ENCODE data around the gene SLC25A45. TPM values are rescaled to one million over a fixed set of nuclear protein-coding genes. Genes with fewer than 3 reads are reported as not detected.

Gene SLC25A45
- total RNA-seq, 1 donor from 2014 or later, result 26.8 TPM

DNA sequence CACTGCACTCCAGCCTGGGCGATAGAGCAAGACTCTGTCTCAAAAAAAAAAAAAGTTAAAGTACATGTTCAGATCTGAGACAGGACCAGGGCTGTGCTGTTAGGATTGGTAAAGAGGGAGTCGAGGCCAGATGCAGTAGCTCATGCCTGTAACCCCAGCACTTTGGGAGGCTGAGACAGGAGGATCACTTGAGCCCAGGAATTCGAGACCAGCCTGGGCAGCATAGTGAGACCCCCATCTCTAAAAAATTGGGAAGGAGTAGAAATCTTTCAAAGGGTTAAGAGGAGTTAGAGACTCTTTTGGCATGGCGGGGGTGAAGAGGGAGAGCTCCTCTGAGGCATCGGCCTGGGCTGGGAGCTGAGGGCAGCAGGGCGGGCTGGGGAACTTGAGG is 11.8 kb downstream of the SLC25A45 start:
- intact Hi-C loops (cut with micrococcal nuclease), result no loop called here

GRCh38 chr11:65366340-65366773 is 16.1 kb downstream of the SLC25A45 start:
- intact Hi-C loops (cut with micrococcal nuclease), result loop anchor here (1.0 to 2.0 kb wide), 6 partner anchors 16 to 222 kb away; partner anchors contain the start of gene SLC25A45

DNA sequence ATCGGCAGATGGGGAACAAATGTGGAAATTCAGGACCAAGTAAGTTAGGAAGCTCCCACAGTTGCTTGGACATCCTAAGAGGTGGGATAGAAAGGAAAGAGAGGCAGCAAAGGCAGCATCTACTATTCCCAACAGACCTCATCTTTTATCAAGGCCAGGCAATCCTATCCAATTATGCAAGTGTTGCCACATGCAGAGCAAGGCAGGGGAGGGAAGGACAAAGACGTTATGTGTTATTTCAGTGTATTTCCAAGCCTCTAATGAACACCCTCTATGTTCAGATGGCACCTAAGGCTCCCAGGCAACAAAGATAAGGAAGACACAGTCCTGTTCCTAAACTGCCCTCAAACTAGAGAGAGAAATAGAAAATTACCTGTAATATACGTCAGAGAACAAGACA is 18.7 kb downstream of the SLC25A45 start:
- intact Hi-C loops (cut with micrococcal nuclease), result no loop called here

- intact Hi-C loops (cut with micrococcal nuclease), result no loop called here
Measured at GRCh38 chr11:65362966-65363365, 19.5 kb downstream of the SLC25A45 start.

- intact Hi-C loops (cut with micrococcal nuclease), result no loop called here
Measured at GRCh38 chr11:65362320-65362931, 20.0 kb downstream of the SLC25A45 start.

GRCh38 chr11:65357856-65358356 is 24.5 kb downstream of the SLC25A45 start:
- intact Hi-C loops (cut with micrococcal nuclease), result no loop called here

DNA sequence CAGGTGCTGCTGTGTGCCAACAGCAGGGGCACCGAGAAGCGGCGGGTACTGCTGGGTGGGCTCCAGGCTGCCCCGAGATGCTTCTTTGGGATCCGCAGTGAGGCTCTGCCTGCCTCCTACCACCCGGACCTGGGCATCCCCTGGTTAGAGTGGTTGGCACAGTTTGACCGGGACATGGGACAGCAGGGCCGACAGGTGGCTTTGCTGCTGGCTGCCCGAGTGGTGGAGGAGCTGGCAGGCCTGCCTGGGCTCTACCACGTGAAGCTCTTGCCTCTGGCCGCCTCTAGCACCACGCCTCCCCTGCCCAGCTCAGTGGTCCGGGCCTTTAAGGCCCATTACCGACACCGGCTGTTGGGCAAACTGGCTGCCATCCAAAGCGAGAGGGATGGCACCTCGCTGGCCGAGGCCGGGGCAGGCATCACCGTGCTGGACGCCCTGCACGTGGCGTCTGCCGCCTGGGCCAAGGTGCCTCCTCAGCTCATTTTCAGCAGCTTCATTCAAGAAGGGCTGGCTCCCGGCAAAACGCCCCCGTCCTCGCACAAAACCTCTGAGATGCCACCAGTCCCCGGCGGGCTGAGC is 26.0 kb downstream of the SLC25A45 start:
- intact Hi-C loops (cut with micrococcal nuclease), result no loop called here

GRCh38 chr11:65355776-65356393 is 26.6 kb downstream of the SLC25A45 start:
- intact Hi-C loops (cut with micrococcal nuclease), result no loop called here

DNA sequence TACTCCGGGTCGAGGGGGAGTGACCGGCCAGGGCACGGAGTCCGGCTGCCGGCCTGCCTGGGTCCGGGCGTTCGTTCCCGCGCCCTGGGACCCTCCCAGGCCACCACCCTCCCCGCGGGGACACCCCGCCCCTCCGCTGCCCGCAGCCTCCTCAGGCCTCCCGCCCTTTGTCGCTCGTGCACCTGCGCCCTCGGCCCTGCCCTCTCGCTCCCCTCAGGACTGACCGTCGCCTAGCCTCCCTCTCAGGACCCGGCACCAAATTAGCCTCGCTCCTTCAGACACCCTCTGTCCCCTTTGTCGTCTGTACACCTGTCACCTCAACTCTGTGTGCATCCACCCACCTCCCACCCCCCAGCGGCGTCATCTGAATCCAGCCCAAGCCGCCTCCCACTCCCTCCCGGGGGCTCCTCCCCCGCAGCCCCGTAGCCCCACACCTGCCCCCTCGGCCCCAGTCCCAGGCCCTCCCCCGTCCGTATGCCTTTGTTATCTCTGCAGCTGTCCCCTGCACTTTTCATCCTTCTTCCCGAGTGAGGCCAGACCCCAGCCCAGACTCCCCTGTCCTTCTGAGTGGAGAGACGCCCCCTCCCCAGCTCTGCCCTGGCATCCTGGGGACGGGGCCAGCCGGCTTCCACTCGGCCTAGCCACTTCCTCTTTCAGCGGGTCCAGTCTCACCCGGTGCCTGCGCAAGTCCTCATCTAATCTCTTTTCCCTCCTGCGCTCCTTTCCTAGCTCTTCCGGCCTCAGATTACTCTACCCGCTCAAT is 27.3 kb downstream of the SLC25A45 start:
- intact Hi-C loops (cut with micrococcal nuclease), result no loop called here

GRCh38 chr11:65354265-65355012 is 28.0 kb downstream of the SLC25A45 start, which contains the start of gene TIGD3:
Gene TIGD3, plus strand, starts transcription at chr11:65354751. Its CDS starts 1,058 bp downstream, at chr11:65355809.
- intact Hi-C loops (cut with micrococcal nuclease), result loop anchor here (1.0 kb wide), 2 partner anchors 21 to 28 kb away; partner anchors contain the start of genes DPF2 and SLC25A45

DNA sequence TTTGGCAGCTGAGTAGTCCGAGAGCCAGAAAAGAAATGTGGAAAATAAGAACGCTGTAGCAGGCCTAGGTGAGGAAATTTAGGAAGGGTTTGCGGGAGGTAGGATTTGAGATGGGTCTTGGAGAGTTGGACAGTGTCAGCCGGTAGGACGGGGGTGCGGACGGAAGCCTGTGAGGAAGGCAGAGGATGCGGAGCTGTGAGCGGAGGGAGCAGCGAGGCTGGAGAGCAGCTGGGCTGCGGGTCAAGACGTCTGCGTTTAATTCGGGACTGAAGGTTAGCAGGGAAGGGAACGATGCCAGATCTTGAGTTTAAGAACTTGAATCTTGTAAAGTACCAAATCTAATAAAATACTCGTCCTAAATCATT is 28.6 kb downstream of the SLC25A45 start:
- intact Hi-C loops (cut with micrococcal nuclease), result loop anchor here (1.0 kb wide), 2 partner anchors 21 to 28 kb away; partner anchors contain the start of genes DPF2 and SLC25A45

GRCh38 chr11:65353376-65353775 is 29.1 kb downstream of the SLC25A45 start:
- intact Hi-C loops (cut with micrococcal nuclease), result no loop called here

GRCh38 chr11:65352783-65353182 is 29.7 kb downstream of the SLC25A45 start:
- intact Hi-C loops (cut with micrococcal nuclease), result no loop called here

DNA sequence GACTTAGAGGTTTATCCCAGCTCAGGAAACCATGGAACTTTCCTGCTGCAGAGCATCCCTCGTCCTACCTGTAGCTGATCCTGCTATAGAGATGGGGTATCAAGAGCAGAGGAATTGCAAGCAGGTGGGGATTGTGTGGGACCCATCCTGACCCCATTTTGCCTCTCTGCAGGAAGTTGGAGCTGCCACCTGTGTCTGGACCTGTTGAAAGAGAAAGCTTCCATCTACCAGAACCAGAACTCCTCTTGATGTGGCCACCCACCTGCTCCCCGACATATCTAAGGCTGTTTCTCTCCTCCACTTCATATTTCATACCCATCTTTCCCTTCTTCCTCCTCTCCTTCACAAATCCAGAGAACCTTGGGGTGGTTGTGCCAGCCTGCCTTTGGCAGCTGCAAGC is 30.9 kb downstream of the SLC25A45 start:
- intact Hi-C loops (cut with micrococcal nuclease), result no loop called here

DNA sequence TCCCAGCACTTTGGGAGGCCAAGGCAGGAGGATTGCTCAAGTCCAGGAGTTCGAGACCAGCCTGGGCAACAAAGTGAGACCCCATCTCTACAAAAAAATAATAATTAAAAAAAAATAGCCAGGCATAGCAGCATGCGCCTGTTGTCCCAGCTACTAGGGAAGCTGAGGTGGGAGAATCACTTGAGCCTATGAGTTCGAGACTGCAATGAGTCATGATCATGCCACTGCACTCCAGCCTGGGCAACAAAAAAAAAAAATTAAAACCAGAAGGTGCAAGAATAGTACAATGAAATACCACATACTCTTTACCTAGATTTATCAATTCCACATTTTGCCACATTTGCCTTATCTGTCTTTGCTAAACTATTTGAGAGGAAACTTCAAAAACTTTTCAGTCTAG is 40.6 kb downstream of the SLC25A45 start:
- intact Hi-C loops (cut with micrococcal nuclease), result no loop called here

GRCh38 chr11:65340226-65340625 is 42.2 kb downstream of the SLC25A45 start:
- intact Hi-C loops (cut with micrococcal nuclease), result no loop called here

GRCh38 chr11:65338676-65339075 is 43.8 kb downstream of the SLC25A45 start:
- intact Hi-C loops (cut with micrococcal nuclease), result no loop called here

GRCh38 chr11:65334696-65335295 is 47.6 kb downstream of the SLC25A45 start:
- intact Hi-C loops (cut with micrococcal nuclease), result loop anchor here (5.0 kb wide), 2 partner anchors 197 to 222 kb away; partner anchors contain the start of gene TM7SF2

- intact Hi-C loops (cut with micrococcal nuclease), result loop anchor here (2.0 to 5.0 kb wide), 3 partner anchors 70 to 220 kb away; partner anchors contain the start of gene TM7SF2
Measured at GRCh38 chr11:65332591-65332990, 49.9 kb downstream of the SLC25A45 start.

GRCh38 chr11:65330544-65330943 is 51.9 kb downstream of the SLC25A45 start:
- intact Hi-C loops (cut with micrococcal nuclease), result loop anchor here (1.0 to 5.0 kb wide), 5 partner anchors 16 to 218 kb away; partner anchors contain the start of genes CDC42EP2 and TM7SF2
